Testis (tissue), 2 donors: Measurements from ENCODE around the gene GRM5.

ENCODE experiments used
- CTCF ChIP-seq, 3 experiments: fragments of 450-650 bp in 2 of 3; fragments of 200-600 bp in 1 of 3; sonication (generic) in 1 of 3; IDR thresholded peaks; one replicate each; pipeline ENCODE4 v1.5.1; 2016 to 2019; ENCODE audit warnings: antibody characterized with exemption in 3 of 3, mild to moderate bottlenecking in 2 of 3, moderate library complexity in 1 of 3
- POLR2A ChIP-seq: fragments of 450-650 bp; IDR thresholded peaks from one replicate; pipeline ENCODE4 v1.6.1; 2017; ENCODE audit warnings: antibody characterized with exemption, mild to moderate bottlenecking, moderate library complexity

- no peak for TF ChIP-seq CTCF (IDR thresholded peaks at IDR 0.05)
- TF ChIP-seq POLR2A, result no peak
Observed at GRCh38 chr11:88666364-88666763, 399.4 kb downstream of the GRM5 start.
